Fibroblast of lung (primary cell): Measurements from ENCODE around the gene EIF5. TPM values are rescaled to one million over a fixed set of nuclear protein-coding genes. Genes with fewer than 3 reads are reported as not detected.

Source experiments
- DNase-seq, 2 donors: peaks; one replicate each; pipeline versions ENCODE4 v3.0.0 to v3.0.0-alpha.2; 2010; ENCODE audit warnings: low read depth in 2 of 2
- H2AFZ ChIP-seq: 2 replicates; pipeline ENCODE4 v1.5.1; 2012; ENCODE audit warnings: low read length, control low read depth, inconsistent platforms
- H3K27ac ChIP-seq: 2 replicates; pipeline ENCODE4 v1.5.1; 2011; ENCODE audit warnings: low read length, control low read depth; ENCODE audit not compliant: insufficient read depth
- H3K27me3 ChIP-seq: 2 replicates; pipeline ENCODE4 v1.5.1; 2011; ENCODE audit warnings: mild to moderate bottlenecking, low read length; ENCODE audit not compliant: control insufficient read depth, insufficient read depth
- H3K36me3 ChIP-seq: 2 replicates; pipeline ENCODE4 v1.5.1; 2011; ENCODE audit warnings: low read length; ENCODE audit not compliant: control insufficient read depth, insufficient read depth
- H3K4me1 ChIP-seq: 2 replicates; pipeline ENCODE4 v1.5.1; 2011; ENCODE audit warnings: low read length; ENCODE audit not compliant: control insufficient read depth, insufficient read depth; ENCODE audit errors: extremely low read depth
- H3K4me2 ChIP-seq: 2 replicates; pipeline ENCODE4 v1.5.1; 2011; ENCODE audit warnings: low read length, control low read depth; ENCODE audit not compliant: insufficient read depth; ENCODE audit errors: extremely low read depth
- H3K4me3 ChIP-seq, 4 experiments: fragments of 200-600 bp in 1 of 4; sonication (generic) in 1 of 4; replicated peaks in 1 of 4; 2 replicates each; pipeline ENCODE4 v1.5.1; 2011 to 2016; ENCODE audit warnings: low read length in 4 of 4, low read depth in 3 of 4, mild to moderate bottlenecking in 3 of 4, control low read depth in 2 of 4, inconsistent platforms in 1 of 4, mixed read lengths in 1 of 4; ENCODE audit not compliant: insufficient read depth in 1 of 4; ENCODE audit errors: control extremely low read depth in 1 of 4
- H3K79me2 ChIP-seq: 2 replicates; pipeline ENCODE4 v1.5.1; 2012; ENCODE audit warnings: mild to moderate bottlenecking, low read length, inconsistent platforms; ENCODE audit not compliant: control insufficient read depth, insufficient read depth
- H3K9ac ChIP-seq: 2 replicates; pipeline ENCODE4 v1.5.1; 2011; ENCODE audit warnings: mild to moderate bottlenecking, low read length, control low read depth; ENCODE audit not compliant: insufficient read depth
- H3K9me3 ChIP-seq: 2 replicates; pipeline ENCODE4 v1.5.1; 2012; ENCODE audit warnings: low read depth, low read length; ENCODE audit not compliant: control insufficient read depth, insufficient read depth
- H4K20me1 ChIP-seq: 2 replicates; pipeline ENCODE4 v1.5.1; 2011; ENCODE audit warnings: low read length; ENCODE audit not compliant: control insufficient read depth, insufficient read depth; ENCODE audit errors: extremely low read depth
- EZH2 ChIP-seq: IDR thresholded peaks from 2 replicates; pipeline ENCODE4 v1.5.1; 2012; ENCODE audit warnings: low read length, control low read depth, mild to moderate bottlenecking; ENCODE audit errors: missing control alignments
- polyA plus RNA-seq, 2 donors: library from polyadenylated mRNA; depleted of rRNA in 1 of 2; stranded (reverse) in 1 of 2; unstranded in 1 of 2; fragments of >200 nt; gene quantifications; 2 replicates each; pipeline ENCODE4 v1.2.1, GENCODE V29; 2011 to 2012; ENCODE audit warnings: missing spikeins in 1 of 2
- total RNA-seq: library from RNA; depleted of rRNA; stranded (reverse); fragments of >200 nt; gene quantifications from 2 replicates; pipeline ENCODE4 v1.2.1, GENCODE V29; 2014
- TF ChIP-seq, protein P1 (sequence below), 2 donors: IDR thresholded peaks in 1 of 2; conservative IDR thresholded peaks in 1 of 2; 1 replicate in 1 of 2; 2 replicates in 1 of 2; pipeline ENCODE4 v1.5.1; 2011 to 2012; ENCODE audit warnings: low read length in 2 of 2, control low read depth in 1 of 2, inconsistent platforms in 1 of 2, low read depth in 1 of 2, mild to moderate bottlenecking in 1 of 2

EIF5 gene
- total and polyA plus RNA-seq, 2 donors (not counting 1 experiment from before 2014, with no cell fraction given) = 185 to 400 TPM

DNA sequence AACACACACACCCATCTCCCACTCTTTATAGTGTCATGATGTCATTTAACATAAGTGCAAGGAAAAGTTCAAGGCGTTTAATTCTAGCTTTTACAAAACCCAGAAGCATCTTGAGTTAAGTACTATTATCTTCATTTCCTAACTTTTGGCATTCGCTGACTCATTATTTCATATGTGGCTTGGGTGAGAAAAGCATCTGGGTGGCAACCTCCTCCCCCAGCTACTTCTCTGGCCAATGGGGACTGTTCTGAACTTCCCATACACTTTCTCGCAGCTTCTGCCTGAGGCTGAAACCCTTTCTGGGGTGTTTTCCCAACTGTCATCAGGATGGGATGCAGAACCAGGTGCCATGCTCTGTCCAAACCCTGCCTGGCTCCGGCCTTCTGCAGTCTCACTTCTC lies 48.3 kb downstream of the EIF5 start:
- Histone ChIP-seq H3K4me1 (peaks cover 9% of the 10 kb centered on the region), H3K36me3 (no peaks in the 10 kb centered on the region), H3K4me3 (no peak overlapping the region), H3K9me3 (no peaks in the 10 kb centered on the region), H2AFZ (peak overlapping the region; percentile 31), H3K9ac (no peak overlapping the region), H3K27ac (no peak overlapping the region), H4K20me1 (peaks cover 6% of the 10 kb centered on the region), H3K79me2 (peaks cover 21% of the 10 kb centered on the region), H3K27me3 (no peaks in the 10 kb centered on the region), H3K4me2 (no peak overlapping the region)
- peak; percentile 66 to 78 for DNase-seq
- TF ChIP-seq, protein P1, sequence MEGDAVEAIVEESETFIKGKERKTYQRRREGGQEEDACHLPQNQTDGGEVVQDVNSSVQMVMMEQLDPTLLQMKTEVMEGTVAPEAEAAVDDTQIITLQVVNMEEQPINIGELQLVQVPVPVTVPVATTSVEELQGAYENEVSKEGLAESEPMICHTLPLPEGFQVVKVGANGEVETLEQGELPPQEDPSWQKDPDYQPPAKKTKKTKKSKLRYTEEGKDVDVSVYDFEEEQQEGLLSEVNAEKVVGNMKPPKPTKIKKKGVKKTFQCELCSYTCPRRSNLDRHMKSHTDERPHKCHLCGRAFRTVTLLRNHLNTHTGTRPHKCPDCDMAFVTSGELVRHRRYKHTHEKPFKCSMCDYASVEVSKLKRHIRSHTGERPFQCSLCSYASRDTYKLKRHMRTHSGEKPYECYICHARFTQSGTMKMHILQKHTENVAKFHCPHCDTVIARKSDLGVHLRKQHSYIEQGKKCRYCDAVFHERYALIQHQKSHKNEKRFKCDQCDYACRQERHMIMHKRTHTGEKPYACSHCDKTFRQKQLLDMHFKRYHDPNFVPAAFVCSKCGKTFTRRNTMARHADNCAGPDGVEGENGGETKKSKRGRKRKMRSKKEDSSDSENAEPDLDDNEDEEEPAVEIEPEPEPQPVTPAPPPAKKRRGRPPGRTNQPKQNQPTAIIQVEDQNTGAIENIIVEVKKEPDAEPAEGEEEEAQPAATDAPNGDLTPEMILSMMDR (conservative IDR thresholded peaks at IDR 0.05 in 1 of 2, IDR thresholded peaks at IDR 0.05 in 1 of 2; ENCODE audit: low read depth in 1 of 2, low read length in 2 of 2) = no peak
- no peak for TF ChIP-seq EZH2

DNA sequence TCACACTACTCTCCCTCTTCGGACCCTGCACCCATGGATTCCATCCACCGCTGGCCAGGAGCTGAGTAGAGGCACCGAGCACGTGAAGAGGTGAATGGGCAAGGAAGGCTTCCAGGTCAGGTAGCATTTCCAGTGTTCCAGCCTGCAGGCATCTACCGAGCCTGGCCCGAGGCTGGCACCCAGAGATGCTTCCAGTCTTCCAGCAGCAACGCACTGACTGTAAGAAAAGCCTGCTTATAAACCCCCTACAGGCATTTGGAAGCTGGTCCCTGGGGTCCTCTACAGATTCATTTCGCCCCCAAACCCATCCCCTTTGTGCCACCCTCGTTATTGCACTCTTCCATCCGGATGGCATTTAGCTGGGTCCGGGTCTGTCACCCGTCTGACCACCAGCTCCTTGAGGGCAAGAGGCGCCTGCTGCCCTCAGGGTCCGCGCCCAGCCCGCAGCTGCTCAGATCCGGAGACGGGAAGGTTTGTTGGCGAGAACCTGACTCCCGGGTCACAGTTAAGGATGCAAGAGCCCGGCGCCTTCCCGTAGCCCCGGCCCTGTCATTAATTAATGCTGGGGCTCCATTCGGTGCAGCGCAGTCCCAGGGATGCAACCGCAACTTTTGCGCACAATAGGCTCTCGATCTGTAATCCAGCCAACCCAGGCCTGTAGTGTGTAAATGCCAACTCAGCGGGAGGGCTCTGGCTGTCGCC lies 50.6 kb downstream of the EIF5 start:
- Histone ChIP-seq H3K27me3 (no peaks in the 10 kb centered on the region), H3K36me3 (no peaks in the 10 kb centered on the region), H3K9me3 (no peaks in the 10 kb centered on the region), H3K79me2 (peaks cover 42% of the 10 kb centered on the region), H2AFZ (peak overlapping the region; percentile 70), H3K27ac (peak overlapping the region; percentile 91), H3K4me2 (peak overlapping the region; percentile 59), H3K4me3 (peak overlapping the region; percentile 55 to 99 (median 83)), H3K4me1 (peaks cover 9% of the 10 kb centered on the region), H3K9ac (peak overlapping the region; percentile 98), H4K20me1 (peaks cover 6% of the 10 kb centered on the region)
- TF ChIP-seq, protein P1 (conservative IDR thresholded peaks at IDR 0.05 in 1 of 2, IDR thresholded peaks at IDR 0.05 in 1 of 2; ENCODE audit: low read depth in 1 of 2, low read length in 2 of 2) = no peak
- TF ChIP-seq EZH2 = no peak
- no peak for DNase-seq

DNA sequence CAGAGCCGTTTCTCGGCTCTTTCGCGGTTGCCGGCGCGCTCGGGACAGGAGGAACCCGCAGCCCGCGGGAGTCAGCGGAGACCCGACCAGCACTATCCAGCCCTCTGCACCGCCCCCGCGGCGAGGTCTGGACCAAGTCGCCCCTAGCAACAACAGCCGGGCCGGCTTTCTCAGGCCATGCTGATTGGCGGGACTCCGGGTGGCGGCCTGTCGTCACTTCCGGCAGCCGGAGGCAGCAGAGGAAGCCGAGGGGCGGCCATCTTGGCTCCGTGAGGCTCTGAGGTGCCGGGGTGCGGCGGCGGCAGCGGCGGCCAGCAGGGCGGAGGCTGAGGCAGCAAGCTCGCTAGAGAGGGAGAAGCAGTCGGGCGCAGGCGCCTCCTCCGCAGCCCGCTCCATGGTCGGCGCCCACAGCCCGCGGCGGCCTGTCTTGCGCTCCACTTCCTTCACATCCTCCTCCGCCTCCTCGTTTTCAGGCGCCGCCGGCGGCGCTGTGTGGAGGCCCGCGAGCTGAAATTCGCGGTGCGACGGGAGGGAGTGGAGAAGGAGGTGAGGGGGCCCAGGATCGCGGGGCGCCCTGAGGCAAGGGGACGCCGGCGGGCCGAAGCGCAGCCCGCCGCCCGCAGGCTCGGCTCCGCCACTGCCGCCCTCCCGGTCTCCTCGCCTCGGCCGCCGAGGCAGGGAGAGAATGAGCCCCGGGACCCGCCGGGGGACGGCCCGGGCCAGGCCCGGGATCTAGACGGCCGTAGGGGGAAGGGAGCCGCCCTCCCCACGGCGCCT lies 51.3 kb downstream of the EIF5 start, which contains the start of gene MARK3:
Gene MARK3 (plus strand): TSS at position 264 of the 777 bp plus-strand sequence. CDS start 615 bp downstream, outside the sequence.
- Histone ChIP-seq H3K4me3 (peak within 1 kb of the TSS; percentile 95 to 99 (median 98)), H3K4me2 (peak within 1 kb of the TSS; percentile 86), H3K9me3 (no peaks in the 10 kb centered on the region), H4K20me1 (peaks cover 6% of the 10 kb centered on the region), H3K36me3 (no peaks in the 10 kb centered on the region), H2AFZ (peak within 1 kb of the TSS; percentile 70), H3K79me2 (peaks cover 48% of the 10 kb centered on the region), H3K27ac (peak within 1 kb of the TSS; percentile 91), H3K9ac (peak within 1 kb of the TSS; percentile 98), H3K27me3 (no peaks in the 10 kb centered on the region), H3K4me1 (peaks cover 9% of the 10 kb centered on the region)
- TF ChIP-seq, protein P1 (conservative IDR thresholded peaks at IDR 0.05 in 1 of 2, IDR thresholded peaks at IDR 0.05 in 1 of 2; ENCODE audit: low read depth in 1 of 2, low read length in 2 of 2) = peak in 1 of 2 donors; percentile 3
- no peak for TF ChIP-seq EZH2
- DNase-seq = peak; percentile 95 to 96
